Hepatocyte (in vitro differentiated cells): ENCODE results near the gene FPR1.

Source experiments
- CTCF ChIP-seq: fragments of 200-600 bp; sonication (generic); IDR thresholded peaks from 2 replicates; pipeline ENCODE4 v1.5.1; 2016; ENCODE audit warnings: antibody characterized with exemption, mild to moderate bottlenecking; ENCODE audit not compliant: poor library complexity
- EZH2 ChIP-seq: fragments of 200-600 bp; sonication (generic); IDR thresholded peaks from 2 replicates; pipeline ENCODE4 v1.6.1; 2016; ENCODE audit warnings: antibody characterized with exemption, mild to moderate bottlenecking, borderline replicate concordance

GRCh38 chr19:51765086-51765485 is 13.4 kb upstream of the FPR1 start:
- TF ChIP-seq CTCF (no peak), EZH2 (no peak)
